Right hindlimb (tissue), 1 donor: ENCODE results near the gene OXSR1.
A peak's percentile ranks its signal among the peaks of the same experiment; 100 is the strongest.
"Not testable (repeated sequence)": the region's sequence is repeated elsewhere in the genome, so short reads cannot be mapped to it uniquely, and the experiment has no call there.

ENCODE experiments used
- DNase-seq: peaks from one replicate; pipeline ENCODE4 v3.0.0-alpha.2; 2018

Gene OXSR1

GRCh38 chr3:38128303-38128655 is 37.1 kb upstream of the OXSR1 start:
- DNase-seq, result no peak

GRCh38 chr3:38129058-38129457 is 36.3 kb upstream of the OXSR1 start:
- DNase-seq, result no peak

GRCh38 chr3:38130631-38131065 is 34.7 kb upstream of the OXSR1 start:
- DNase-seq, result no peak

GRCh38 chr3:38131621-38132369 is 33.5 kb upstream of the OXSR1 start:
- no peak for DNase-seq

- DNase-seq, result no peak
Measured at GRCh38 chr3:38133209-38133556, 32.2 kb upstream of the OXSR1 start.

GRCh38 chr3:38133557-38134405 is 31.6 kb upstream of the OXSR1 start:
- no peak for DNase-seq

- not testable (repeated sequence) for DNase-seq
Measured at GRCh38 chr3:38134517-38135143, 30.7 kb upstream of the OXSR1 start.

GRCh38 chr3:38135621-38136277 is 29.6 kb upstream of the OXSR1 start:
- DNase-seq, result not testable (repeated sequence)

- DNase-seq, result no peak
Measured at GRCh38 chr3:38136393-38136776, 29.0 kb upstream of the OXSR1 start.

- peak; percentile 100 for DNase-seq
Measured at GRCh38 chr3:38136777-38137614, 28.3 kb upstream of the OXSR1 start, which contains the start of gene ACAA1. Gene ACAA1, minus strand, starts transcription at chr3:38137127. Its CDS starts 92 bp downstream, at chr3:38137035.

- peak; percentile 34 for DNase-seq
Measured at GRCh38 chr3:38137615-38138348, 27.6 kb upstream of the OXSR1 start.

GRCh38 chr3:38138349-38139190 is 26.8 kb upstream of the OXSR1 start, which contains the start of gene MYD88:
Gene MYD88, plus strand, starts transcription at chr3:38138661. Its CDS starts 40 bp downstream, at chr3:38138701.
- DNase-seq, result peak; percentile 86

GRCh38 chr3:38139191-38139590 is 26.1 kb upstream of the OXSR1 start:
- DNase-seq, result no peak

- no peak for DNase-seq
Measured at GRCh38 chr3:38139652-38140051, 25.7 kb upstream of the OXSR1 start.

- no peak for DNase-seq
Measured at GRCh38 chr3:38140326-38141172, 24.8 kb upstream of the OXSR1 start.

GRCh38 chr3:38141173-38141951 is 24.0 kb upstream of the OXSR1 start:
- DNase-seq, result no peak

GRCh38 chr3:38141952-38142273 is 23.4 kb upstream of the OXSR1 start:
- DNase-seq, result no peak

- DNase-seq, result no peak
Measured at GRCh38 chr3:38142959-38143358, 22.4 kb upstream of the OXSR1 start.

GRCh38 chr3:38143511-38143910 is 21.8 kb upstream of the OXSR1 start:
- DNase-seq, result no peak
